HG02678 (cell line): ENCODE measurements around the gene KLKB1.

ENCODE experiments used
- ATAC-seq: cut with Tn5 transposase; IDR thresholded peaks from one replicate; pipeline ENCODE4 v1.9.1; 2021; ENCODE audit warnings: mild to moderate bottlenecking, moderate library complexity; ENCODE audit not compliant: unreplicated experiment

KLKB1 gene

DNA sequence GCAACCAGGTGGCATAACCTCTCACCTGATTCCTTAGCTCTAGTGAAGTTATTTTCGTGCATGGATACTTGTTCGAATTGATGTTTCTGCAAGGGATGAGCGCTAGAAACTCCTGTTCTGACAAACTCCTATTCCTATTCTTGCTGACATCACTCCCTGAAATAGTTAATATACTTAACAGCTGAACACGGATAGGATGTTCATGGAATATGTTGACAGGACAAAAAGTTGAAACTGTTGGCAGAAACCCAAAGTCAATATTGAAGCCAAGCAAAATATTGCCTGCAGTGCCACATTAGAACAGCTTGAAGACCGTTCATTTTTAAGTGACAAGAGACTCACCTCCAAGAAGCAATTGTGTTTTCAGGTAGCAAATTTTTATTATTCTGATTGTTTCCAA, at the start of gene KLKB1:
KLKB1 (plus strand) TSS at position 287 of the 400 bp plus-strand sequence. CDS start 689 bp downstream, outside the sequence.
- ATAC-seq, result no peak

DNA sequence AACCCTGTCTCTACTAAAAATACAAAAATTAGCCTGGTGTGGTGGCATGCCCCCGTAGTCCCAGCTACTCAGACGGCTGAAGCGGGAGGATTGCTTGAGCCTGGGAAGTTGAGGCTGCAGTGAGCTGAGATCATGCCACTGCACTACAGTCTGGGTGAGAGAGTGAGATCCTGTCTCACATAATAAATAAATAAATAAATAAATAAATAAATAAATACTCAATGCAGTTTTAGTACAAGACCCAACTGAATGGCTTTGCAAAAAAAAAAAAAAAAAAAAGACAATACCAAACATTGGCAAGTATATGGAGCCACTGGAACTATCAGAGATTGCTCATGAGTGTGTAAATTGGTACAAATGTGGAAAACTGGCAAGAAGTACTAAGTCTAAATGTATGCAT, 39.2 kb upstream of the KLKB1 start:
- no peak for ATAC-seq

DNA sequence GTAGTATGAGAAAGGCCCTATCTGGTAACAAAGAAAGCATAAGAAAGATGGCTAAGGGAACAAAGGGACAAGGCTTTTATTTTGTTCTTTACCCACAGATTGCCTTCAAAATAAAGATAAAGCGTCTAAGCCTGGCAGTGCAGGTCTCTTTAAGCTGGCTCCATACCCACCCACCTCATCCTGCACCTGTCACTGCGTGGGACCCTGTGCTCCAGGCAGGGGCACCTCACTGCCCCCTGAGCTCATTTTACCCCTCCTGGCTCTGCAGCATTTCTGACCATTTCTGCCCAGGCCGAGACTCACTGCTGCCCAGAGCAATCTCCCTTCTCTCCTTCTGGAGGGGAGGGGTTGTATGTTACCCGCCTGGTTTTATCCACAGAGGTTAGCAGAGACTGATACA, 37.7 kb upstream of the KLKB1 start:
- ATAC-seq, result no peak

DNA sequence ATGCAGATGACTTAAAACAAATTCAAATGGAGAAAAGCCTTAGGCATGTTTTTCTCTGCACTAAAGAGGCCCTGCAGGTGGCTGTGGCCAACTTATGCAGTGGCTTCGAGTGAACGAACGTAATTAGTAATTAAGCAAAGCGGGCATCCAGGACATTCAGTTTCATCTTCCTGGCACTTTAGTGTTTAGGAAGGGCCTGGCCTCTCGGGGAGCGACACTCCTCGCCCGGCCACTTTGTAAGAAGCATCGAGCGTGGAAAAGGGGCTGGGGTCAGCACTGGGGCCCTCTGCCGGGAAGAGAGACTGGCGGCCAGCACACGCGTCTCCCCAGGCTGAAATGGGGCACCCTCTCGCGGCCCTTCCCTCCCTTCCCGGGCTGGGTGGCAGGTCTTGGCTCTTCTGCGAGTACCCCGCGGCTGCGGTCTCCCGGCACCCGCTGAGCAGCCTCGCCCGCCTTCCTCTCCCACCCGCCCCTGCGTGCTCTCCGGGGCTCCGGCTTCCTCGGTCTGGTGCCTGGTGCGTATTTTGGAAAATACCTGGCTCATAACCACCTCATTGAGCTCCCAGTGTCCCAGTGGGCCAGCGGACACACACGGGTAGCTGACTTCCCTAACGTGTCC, 36.6 kb upstream of the KLKB1 start:
- ATAC-seq, result peak; percentile 30

DNA sequence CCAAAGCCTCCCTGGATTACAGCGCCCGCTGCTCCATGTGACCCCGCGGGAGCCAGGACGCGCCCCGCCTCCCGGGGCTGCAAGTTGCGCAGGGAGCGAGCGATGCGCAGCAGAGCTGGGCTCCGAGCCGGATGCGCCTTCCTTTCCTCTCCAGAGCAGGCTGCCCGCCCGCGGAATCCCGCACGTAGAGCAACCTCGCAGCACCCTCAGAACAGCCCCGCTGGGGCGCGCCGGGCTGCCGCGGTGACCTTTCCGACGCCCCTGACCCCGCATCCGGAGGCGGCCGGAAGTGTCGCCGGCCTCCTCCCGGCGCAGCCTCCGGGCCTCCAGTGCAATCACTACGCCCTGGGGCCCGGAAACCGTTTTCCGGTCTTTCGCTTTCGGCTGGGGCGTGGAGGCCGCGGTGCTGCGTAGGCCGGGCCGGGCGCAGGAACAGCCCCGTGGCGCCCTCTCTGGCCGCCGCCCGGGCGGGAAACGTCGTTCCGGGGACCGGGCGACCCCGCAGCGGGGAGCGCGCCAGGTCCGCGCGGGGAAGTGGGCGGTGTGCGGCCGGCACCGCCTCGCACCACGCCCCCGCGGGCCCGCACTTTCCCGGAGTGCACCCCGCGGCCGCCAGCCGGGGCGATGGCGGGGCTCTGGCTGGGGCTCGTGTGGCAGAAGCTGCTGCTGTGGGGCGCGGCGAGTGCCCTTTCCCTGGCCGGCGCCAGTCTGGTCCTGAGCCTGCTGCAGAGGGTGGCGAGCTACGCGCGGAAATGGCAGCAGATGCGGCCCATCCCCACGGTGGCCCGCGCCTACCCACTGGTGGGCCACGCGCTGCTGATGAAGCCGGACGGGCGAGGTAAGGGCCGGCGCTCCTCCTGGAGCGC, 35.9 kb upstream of the KLKB1 start, which contains the start of gene CYP4V2:
CYP4V2 (plus strand) TSS at position 368 of the 866 bp plus-strand sequence; CDS start at position 625, 257 bp downstream.
- peak; percentile 83 for ATAC-seq

DNA sequence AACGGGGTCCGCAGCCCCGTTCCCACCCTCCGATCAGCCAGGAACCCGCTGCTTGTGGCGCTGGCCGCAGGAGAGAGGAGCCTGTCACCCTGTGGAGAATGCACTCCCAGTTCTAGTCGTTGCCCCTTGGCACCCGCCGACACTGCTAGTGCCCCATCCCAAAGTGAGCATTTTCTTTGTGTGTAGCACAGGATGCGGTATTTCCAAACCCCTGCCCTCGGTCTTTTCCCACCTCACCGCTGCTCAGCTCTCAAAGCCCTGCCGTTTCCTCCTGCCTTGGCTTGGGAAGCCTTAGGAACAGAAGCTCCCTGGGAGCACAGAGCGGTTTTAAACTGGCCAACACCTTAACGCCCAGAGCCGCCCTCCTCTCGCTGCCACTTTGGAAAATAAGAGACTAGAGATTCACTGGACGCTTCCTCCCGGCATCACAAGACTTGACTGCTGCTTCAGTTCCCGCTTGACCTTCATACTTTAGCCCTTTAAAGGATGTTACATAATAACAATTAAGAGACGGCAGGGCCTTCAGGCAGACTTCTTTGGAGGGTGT, 35.2 kb upstream of the KLKB1 start:
- peak; percentile 1 for ATAC-seq

DNA sequence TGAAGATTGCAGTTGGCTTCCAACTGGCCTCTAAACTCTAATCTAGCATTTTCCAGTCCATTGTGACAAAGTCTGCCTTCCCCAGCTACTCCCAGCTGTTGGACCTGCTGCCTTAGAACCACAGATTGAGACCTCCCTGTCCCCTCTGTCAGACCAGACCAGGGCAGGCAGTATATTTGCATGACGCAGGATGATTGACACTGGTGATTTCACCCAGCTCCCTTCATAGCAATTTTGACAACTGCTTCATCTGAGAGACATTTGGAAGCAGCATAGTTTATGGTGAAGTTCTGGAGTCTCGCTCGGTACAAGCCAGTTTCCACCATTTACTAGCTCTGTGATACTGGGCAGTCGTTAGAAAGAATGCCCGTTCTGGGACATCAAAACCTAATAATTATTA, 33.5 kb upstream of the KLKB1 start:
- no peak for ATAC-seq

DNA sequence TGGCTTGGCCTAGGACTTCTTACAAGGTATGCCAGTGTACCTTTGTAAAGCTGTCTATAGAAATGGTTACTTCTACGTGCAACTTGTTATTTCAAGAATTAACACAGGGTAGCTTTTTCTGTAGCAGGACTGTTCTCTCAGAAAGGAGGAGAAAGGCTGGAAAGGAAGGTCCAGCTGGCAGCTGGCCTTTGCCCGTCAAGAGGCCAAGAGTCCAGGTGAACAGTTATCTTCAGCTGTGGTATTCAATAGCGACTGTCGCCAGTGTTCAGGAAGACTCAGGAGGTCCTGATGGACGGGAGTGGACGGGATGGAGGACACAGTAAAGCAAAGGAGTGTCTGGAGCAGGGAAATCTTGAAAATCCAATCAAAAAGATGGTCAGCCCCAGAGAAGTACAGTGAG, 31.2 kb upstream of the KLKB1 start:
- ATAC-seq, result no peak

DNA sequence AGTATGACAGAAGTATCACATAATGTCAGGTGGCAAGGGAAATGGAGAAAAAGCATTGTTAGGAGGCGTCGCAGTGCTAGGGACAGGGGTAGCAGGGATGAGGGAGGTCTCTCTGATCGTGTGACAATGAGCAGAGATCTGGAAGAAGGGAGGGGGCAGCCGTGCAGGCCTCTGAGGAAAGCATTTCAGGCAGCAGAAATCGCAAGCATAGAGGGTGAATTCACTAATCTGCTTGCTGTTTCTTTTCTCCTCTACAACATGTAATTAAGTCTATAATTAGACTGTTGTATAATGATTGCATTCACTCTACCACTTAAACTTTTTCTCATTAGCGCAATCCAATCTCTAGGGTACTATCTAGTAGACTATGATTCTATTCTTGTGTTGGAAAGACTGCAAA, 26.8 kb upstream of the KLKB1 start:
- no peak for ATAC-seq

DNA sequence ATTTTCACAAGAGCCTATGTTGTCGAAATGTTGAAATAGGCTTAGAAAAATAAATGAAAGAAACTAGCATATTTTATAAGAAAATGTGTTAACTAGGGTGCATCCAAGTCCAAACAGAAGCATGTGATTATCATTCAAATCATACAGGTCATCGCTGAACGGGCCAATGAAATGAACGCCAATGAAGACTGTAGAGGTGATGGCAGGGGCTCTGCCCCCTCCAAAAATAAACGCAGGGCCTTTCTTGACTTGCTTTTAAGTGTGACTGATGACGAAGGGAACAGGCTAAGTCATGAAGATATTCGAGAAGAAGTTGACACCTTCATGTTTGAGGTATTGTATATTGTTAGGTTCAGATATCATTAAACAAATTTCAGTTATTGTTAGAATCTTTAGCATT, 26.3 kb upstream of the KLKB1 start:
- ATAC-seq, result no peak

DNA sequence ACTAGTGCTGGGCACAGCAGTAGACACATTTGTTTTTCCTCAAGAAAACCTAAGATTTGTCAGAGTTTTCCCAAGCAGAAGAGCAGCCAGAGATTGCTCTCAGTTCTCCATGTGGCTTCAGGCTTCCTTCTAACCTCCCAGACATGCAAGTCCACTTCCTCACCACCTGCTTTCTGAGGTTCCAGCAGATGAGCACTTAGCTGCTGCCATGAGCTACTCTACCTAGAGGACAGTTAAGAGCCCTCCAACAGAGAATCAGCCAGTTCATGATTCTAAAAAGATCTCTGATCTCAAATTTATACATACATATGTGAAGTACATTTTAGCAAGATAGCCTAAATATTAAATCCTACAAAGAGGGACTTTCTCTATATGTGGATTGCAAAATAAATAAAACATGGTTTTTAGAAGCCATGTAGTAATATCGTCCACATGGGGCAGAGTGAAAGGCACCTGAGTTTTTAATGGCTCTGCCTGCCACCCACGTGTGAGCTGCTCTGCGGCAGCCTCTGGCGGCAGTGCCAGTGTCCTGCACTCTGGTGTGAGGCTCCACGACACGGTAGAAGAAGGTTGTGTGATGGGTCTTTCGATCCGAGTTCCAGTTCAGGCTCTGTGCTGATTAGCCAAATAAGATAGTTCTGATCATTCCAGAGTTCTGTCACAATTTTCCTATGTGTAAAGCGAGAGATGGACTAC, 25.6 kb upstream of the KLKB1 start:
- ATAC-seq, result peak; percentile 90

DNA sequence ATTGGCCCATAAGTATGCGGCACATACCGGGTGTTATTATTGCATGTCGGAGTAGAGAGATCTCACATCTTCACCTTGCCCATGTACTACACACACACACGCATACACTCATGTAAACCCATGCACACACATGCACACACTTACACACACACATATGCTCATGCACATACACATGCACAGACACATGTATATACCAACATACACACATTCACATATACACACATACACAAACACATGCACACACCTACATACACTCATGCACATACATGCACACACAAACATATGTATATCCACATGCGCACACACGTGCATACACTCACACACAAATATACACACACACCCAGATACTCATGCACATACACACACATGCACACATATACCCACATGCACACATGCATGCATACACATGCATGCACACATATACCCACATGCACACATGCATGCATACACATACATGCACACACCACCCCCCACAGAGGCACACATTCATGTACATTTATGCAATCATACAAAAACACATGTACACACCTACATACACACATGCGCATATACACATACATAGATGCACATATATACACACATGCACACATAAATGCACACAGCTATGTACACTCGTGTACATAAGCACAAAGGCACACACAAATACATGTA, 24.7 kb upstream of the KLKB1 start:
- no peak for ATAC-seq

DNA sequence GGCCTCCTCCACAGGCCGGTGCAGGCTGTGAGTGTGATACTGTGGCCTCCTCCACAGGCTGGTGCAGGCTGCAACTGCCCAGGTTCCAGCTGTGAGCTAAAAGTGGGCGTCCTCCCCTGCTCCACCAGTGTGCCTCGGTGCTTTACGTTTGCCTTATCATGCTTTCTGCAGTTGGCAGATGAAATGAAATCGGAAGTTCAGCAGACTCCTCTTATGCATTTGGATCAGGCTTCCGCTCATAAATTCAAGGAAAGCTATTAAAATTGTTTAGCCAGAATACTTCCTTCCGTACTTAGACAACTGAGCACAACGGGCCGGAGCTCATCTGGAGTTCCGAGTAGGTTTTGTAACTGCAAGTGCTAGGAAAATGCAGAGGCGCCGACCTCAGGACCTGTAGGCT, 23.9 kb upstream of the KLKB1 start:
- ATAC-seq, result no peak

DNA sequence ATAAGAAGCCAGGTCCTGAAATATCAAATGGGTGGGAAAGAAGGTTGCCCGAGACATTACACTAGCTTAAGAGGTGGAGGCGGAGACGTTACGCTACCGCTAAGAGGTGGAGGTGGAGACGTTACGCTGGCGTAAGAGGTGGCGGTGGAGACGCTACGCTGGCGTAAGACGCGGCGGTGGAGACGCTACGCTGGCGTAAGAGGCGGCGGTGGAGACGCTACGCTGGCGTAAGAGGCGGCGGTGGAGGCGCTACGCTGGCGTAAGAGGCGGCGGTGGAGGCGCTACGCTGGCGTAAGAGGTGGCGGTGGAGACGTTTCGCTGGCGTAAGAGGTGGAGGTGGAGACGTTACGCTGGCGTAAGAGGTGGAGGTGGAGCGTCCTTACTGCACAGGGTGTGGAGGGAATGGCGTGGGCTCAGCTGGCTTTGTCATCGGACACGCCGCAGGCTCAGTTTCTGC, 23.2 kb upstream of the KLKB1 start:
- peak; percentile 54 for ATAC-seq

DNA sequence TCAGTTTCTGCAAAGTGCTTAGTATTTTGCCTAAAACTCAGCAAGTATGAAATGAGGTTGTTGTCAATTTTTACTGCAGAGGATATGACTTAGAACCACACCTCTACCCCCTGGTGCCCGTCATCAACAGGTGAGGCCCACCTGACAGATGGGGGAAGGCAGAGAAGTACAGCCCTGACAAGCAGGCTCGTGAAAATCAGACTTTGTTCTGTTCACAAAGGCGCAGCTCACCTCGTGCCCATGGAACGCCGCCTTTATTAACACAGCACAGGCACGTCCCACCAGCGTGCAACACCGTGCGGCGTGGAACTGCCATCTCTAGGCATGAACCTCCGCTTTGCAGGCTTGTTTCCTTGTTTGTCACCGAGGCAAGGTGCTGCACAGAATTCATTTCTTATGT, 22.6 kb upstream of the KLKB1 start:
- no peak for ATAC-seq

DNA sequence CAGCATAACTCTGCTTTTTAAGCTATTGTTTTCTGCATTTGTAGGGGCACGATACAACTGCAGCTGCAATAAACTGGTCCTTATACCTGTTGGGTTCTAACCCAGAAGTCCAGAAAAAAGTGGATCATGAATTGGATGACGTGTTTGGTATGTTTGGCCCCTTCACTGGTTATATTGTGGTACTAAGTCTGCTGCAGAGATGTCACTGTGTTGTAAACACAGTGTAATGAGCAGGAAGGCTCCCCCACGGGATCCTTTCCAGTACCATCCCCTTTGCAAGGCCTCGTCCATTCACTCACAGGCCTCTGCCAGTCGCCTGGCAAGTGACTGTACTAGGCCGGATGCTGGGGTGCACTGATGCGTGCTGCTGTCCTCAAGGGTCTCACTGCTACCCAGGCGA, 22.2 kb upstream of the KLKB1 start:
- ATAC-seq, result no peak

DNA sequence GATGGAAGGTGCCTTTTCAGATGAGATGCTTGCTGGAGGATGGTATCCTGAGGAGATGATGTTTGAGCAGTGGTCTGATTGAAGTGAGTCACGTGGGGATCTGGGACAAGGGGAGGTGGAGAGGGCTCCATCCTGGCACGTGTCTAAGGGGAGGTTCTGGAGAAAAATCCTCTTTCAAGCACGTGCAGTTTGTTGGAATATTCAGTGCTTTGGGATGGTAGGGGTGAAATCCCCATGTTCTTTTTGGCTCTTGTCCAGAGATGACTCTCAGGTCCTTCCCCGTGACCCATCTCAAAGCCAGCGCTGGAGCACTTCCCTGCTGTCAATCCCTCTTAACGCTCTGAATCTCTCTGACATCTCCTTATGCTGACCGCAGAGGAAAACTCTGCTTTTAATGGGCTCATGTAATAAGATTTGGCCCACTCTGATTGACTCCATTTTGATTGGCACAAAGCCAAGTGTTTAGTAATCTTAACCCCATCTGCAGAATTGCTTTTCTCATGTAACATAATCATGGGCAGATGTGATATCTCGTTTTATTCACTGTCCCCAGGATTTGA, 10.8 kb upstream of the KLKB1 start:
- no peak for ATAC-seq

DNA sequence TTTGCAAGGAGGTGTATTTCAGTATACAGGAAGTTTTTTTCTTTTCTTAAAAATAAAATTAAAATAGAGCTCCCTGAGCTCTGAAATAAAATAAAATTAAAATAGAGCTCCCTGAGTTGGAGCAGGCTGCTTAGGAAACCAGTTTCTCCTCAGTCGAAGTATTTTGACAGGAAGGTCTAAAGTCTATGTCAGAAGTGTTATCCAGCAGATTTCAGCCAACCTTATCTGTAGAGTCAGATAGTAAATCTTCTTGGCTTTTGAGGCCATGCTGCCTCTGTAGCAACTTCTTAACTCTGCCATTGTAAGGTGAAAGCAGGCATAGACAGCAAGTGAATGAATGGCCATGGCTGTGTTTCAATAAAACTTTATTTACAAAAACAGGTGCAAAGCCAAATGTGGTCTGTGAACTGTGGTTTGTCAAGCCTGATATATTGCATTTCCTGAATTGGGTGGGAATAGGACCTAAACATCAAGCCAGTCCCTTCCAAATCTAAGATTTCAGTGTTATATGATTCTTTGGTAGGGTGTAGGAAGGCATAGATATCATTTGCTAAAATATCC, 9.5 kb upstream of the KLKB1 start:
- ATAC-seq, result no peak

DNA sequence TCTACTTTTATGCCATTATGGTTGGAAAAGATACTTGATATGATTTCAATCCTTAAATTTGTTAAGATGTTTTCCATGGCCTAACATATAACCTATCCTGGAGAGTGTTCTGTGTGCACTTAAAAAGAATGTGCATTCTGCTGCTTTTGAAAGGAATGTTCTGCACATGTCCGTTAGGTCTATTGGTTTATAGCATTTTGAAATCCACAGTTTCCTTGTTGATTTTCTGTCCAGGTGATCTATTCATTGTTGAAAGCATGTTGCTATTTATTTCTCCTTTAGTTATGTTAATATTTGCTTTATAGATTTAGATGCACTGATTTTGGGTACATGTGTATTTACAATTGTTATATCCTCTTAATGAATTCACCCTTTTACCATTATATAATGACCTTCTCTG, 5.7 kb upstream of the KLKB1 start:
- no peak for ATAC-seq

DNA sequence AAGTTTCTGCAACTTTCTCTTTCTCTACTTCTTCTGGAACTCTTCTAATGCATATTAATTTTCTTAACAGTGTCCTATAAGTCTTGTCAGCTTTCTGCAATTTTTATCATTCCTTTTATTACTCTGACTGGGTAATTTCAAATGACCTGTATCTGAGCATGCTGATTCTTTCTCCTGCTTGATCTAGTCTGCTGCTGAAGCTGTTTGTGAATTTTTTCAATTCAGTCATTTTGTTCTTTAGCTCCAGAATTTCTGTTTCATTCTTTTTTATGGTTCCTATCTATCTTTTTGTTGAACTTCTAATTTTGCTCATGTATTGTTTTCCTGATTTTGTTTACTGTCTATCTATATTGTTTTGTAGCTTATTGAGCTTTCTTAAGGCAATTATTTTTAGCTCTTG, 1.5 kb upstream of the KLKB1 start:
- ATAC-seq, result no peak
